KMS-11 (cell line): ENCODE data around the gene SDS.

Experiments used
- H2AFZ ChIP-seq: fragments of 200-600 bp; sonication (generic); 2 replicates; pipeline ENCODE4 v1.6.1; 2016; ENCODE audit warnings: antibody characterized with exemption, mixed run types, low read depth
- H3K27ac ChIP-seq: fragments of 200-600 bp; sonication (generic); 2 replicates; pipeline ENCODE4 v1.6.1; 2016; ENCODE audit warnings: mild to moderate bottlenecking, mixed run types
- H3K27me3 ChIP-seq: fragments of 200-600 bp; sonication (generic); 2 replicates; pipeline ENCODE4 v1.6.1; 2017; ENCODE audit warnings: mild to moderate bottlenecking, low read depth, mixed run types, moderate library complexity; ENCODE audit not compliant: insufficient read depth
- H3K36me3 ChIP-seq: fragments of 200-600 bp; sonication (generic); 2 replicates; pipeline ENCODE4 v1.6.1; 2017; ENCODE audit warnings: mild to moderate bottlenecking, mixed run types; ENCODE audit not compliant: insufficient read depth
- H3K4me1 ChIP-seq: fragments of 200-600 bp; sonication (generic); 2 replicates; pipeline ENCODE4 v1.6.1; 2016; ENCODE audit warnings: mild to moderate bottlenecking, low read depth, mixed run types; ENCODE audit not compliant: poor library complexity, severe bottlenecking
- H3K4me2 ChIP-seq: fragments of 200-600 bp; sonication (generic); 2 replicates; pipeline ENCODE4 v1.7.0; 2016; ENCODE audit warnings: mild to moderate bottlenecking, mixed run types
- H3K4me3 ChIP-seq: fragments of 200-600 bp; sonication (generic); IDR thresholded peaks from 2 replicates; pipeline ENCODE4 v1.6.1; 2017; ENCODE audit warnings: low read depth, low read length, mixed read lengths; ENCODE audit not compliant: insufficient read depth
- H3K79me2 ChIP-seq: fragments of 200-600 bp; sonication (generic); 2 replicates; pipeline ENCODE4 v1.6.1; 2016; ENCODE audit warnings: low read depth, mixed run types; ENCODE audit not compliant: insufficient read depth
- H3K9ac ChIP-seq: fragments of 200-600 bp; sonication (generic); 2 replicates; pipeline ENCODE4 v1.6.1; 2016; ENCODE audit warnings: mild to moderate bottlenecking, mixed run types
- H4K20me1 ChIP-seq: fragments of 200-600 bp; sonication (generic); 2 replicates; pipeline ENCODE4 v1.6.1; 2016; ENCODE audit warnings: mild to moderate bottlenecking, mixed run types; ENCODE audit not compliant: insufficient read depth
- TF ChIP-seq, protein P1 (sequence below): fragments of 200-600 bp; sonication (generic); conservative IDR thresholded peaks from 2 replicates; pipeline ENCODE4 v1.6.1; 2017; ENCODE audit warnings: low read depth, mild to moderate bottlenecking, antibody characterized with exemption, low read length, moderate library complexity, mixed read lengths

Gene SDS

DNA sequence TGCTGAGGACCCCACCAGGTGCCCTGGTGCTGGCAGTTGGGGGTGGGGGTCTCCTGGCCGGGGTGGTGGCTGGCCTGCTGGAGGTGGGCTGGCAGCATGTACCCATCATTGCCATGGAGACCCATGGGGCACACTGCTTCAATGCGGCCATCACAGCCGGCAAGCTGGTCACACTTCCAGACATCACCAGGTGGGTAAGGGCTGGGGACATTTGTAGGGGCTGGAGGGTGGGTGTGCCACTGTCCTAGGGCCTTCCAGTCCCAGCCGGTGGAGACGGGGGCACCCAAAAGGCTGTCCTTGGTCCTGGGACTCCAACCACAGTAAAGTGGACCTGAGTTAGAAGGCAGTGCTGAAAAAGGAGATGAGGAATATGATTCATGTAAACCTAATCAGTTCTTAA lies 31.7 kb upstream of the SDS start:
- Histone ChIP-seq H3K36me3 (no peaks in the 10 kb centered on the region), H3K9ac (no peak overlapping the region), H3K27ac (no peak overlapping the region), H3K27me3 (no peaks in the 10 kb centered on the region), H2AFZ (no peak overlapping the region), H3K79me2 (no peaks in the 10 kb centered on the region), H4K20me1 (no peaks in the 10 kb centered on the region), H3K4me3 (no peak overlapping the region), H3K4me1 (no peaks in the 10 kb centered on the region), H3K4me2 (no peak overlapping the region)
- TF ChIP-seq, protein P1, sequence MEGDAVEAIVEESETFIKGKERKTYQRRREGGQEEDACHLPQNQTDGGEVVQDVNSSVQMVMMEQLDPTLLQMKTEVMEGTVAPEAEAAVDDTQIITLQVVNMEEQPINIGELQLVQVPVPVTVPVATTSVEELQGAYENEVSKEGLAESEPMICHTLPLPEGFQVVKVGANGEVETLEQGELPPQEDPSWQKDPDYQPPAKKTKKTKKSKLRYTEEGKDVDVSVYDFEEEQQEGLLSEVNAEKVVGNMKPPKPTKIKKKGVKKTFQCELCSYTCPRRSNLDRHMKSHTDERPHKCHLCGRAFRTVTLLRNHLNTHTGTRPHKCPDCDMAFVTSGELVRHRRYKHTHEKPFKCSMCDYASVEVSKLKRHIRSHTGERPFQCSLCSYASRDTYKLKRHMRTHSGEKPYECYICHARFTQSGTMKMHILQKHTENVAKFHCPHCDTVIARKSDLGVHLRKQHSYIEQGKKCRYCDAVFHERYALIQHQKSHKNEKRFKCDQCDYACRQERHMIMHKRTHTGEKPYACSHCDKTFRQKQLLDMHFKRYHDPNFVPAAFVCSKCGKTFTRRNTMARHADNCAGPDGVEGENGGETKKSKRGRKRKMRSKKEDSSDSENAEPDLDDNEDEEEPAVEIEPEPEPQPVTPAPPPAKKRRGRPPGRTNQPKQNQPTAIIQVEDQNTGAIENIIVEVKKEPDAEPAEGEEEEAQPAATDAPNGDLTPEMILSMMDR, result no peak

DNA sequence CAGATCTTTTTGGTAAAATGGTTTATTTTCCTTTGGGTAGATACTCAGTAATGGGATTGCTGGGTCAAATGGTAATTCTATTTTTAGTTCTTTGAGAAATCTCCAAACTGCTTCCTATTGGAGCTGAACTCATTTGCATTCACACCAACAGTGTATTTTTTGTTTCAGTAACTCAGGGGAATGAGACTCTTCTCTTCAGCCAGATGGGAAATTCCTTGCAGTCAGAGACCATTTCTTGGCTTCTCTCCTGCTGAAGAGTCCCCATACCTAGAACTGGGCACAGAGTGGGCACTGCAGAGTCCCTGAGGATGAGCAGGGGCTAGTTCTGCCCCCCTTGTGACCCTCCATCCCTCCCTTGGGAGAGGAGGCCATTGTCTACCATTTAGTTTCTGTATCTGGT lies 29.3 kb upstream of the SDS start:
- Histone ChIP-seq H3K4me3 (no peak overlapping the region), H3K27me3 (no peaks in the 10 kb centered on the region), H2AFZ (no peak overlapping the region), H3K4me2 (no peak overlapping the region), H3K79me2 (no peaks in the 10 kb centered on the region), H3K4me1 (no peaks in the 10 kb centered on the region), H3K36me3 (no peaks in the 10 kb centered on the region), H3K9ac (no peak overlapping the region), H4K20me1 (no peaks in the 10 kb centered on the region), H3K27ac (no peak overlapping the region)
- TF ChIP-seq, protein P1, result no peak

DNA sequence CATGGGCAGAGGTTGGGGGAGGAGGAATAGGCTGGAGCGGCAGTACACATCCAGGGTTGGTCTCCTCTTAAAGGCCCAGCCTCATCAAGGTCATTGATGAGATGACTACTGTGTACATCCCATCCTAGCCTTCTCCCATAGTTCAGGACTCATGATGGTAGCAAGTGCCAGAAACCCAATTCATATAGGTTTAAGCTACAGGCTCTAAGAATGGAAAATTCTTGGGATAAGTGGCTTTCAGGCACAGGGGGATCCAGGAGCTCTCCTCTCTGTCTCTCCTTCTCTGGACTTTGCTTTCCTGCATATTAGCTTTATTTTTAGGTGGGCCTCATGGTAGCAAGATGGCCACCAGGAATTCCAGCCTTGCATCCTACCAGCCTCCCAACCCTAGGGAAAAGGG lies 24.8 kb upstream of the SDS start:
- H3K27me3 ChIP-seq, result no peaks in the 10 kb centered on the region
- no peak overlapping the region for H3K27ac ChIP-seq
- TF ChIP-seq, protein P1, result no peak
- no peak overlapping the region for H3K4me2 ChIP-seq
- H3K4me1 ChIP-seq, result peaks cover 14% of the 10 kb centered on the region
- no peak overlapping the region for H3K9ac ChIP-seq
- H3K4me3 ChIP-seq, result no peak overlapping the region
- H3K36me3 ChIP-seq, result no peaks in the 10 kb centered on the region
- H4K20me1 ChIP-seq, result no peaks in the 10 kb centered on the region
- H2AFZ ChIP-seq, result no peak overlapping the region
- H3K79me2 ChIP-seq, result no peaks in the 10 kb centered on the region

DNA sequence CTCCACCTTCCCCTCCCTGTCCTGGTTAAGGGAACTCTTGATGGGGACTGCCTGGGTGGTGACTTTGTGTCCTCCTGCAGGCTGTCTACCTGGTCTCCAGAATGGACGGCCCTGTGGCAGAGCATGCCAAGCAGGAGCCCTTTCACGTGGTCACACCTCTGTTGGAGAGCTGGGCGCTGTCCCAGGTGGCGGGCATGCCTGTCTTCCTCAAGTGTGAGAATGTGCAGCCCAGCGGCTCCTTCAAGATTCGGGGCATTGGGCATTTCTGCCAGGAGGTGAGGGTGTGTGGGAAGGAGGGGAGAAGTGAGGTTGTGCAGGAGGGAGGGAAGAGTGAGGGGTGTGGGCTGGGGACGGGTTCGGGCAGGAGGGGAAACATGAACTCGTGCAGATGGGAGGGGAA lies 24.2 kb upstream of the SDS start:
- H3K4me1 ChIP-seq, result peaks cover 14% of the 10 kb centered on the region
- H4K20me1 ChIP-seq, result no peaks in the 10 kb centered on the region
- no peak overlapping the region for H3K9ac ChIP-seq
- no peak overlapping the region for H3K27ac ChIP-seq
- no peaks in the 10 kb centered on the region for H3K79me2 ChIP-seq
- no peaks in the 10 kb centered on the region for H3K36me3 ChIP-seq
- H3K4me2 ChIP-seq, result no peak overlapping the region
- H3K27me3 ChIP-seq, result no peaks in the 10 kb centered on the region
- H2AFZ ChIP-seq, result no peak overlapping the region
- no peak overlapping the region for H3K4me3 ChIP-seq
- TF ChIP-seq, protein P1, result no peak
